HCT116 (cell line): ENCODE results near the gene MEIOSIN.

Experiments used
- CEBPB ChIP-seq: IDR thresholded peaks from 2 replicates; pipeline ENCODE4 v1.6.1; 2012; ENCODE audit warnings: low read depth
- EGR1 ChIP-seq: IDR thresholded peaks from 2 replicates; pipeline ENCODE4 v1.6.1; 2012; ENCODE audit warnings: low read depth
- EZH2 ChIP-seq: fragments of 200-600 bp; sonication (generic); IDR thresholded peaks from 2 replicates; pipeline ENCODE4 v1.6.1; 2017; ENCODE audit warnings: antibody characterized with exemption, mixed run types
- EZH2phosphoT487 ChIP-seq: fragments of 200-600 bp; IDR thresholded peaks from 2 replicates; pipeline ENCODE4 v1.6.1; 2018; ENCODE audit warnings: antibody characterized with exemption, borderline replicate concordance
- JUND ChIP-seq: IDR thresholded peaks from 2 replicates; pipeline ENCODE4 v1.6.1; 2012
- POLR2A ChIP-seq: IDR thresholded peaks from 2 replicates; pipeline ENCODE4 v1.7.0; 2011; ENCODE audit warnings: borderline replicate concordance; ENCODE audit not compliant: insufficient read depth, insufficient read length; ENCODE audit errors: extremely low read depth
- POLR2AphosphoS5 ChIP-seq: IDR thresholded peaks from 2 replicates; pipeline ENCODE4 v1.6.1; 2011; ENCODE audit warnings: mild to moderate bottlenecking, low read depth, low read length, moderate library complexity
- RAD21 ChIP-seq: IDR thresholded peaks from 2 replicates; pipeline ENCODE4 v1.6.1; 2012; ENCODE audit warnings: low read depth, mild to moderate bottlenecking
- SP1 ChIP-seq: IDR thresholded peaks from 2 replicates; pipeline ENCODE4 v1.6.1; 2012; ENCODE audit warnings: low read depth
- ZFX ChIP-seq: fragments of 450-650 bp; IDR thresholded peaks from 2 replicates; pipeline ENCODE4 v1.6.1; 2017
- ZNF274 ChIP-seq: fragments of 200-500 bp; sonication (Bioruptor generic); IDR thresholded peaks from 2 replicates; pipeline ENCODE4 v1.6.1; 2014; ENCODE audit warnings: mild to moderate bottlenecking, low read depth, low read length, inconsistent platforms
- TF ChIP-seq, protein P1 (sequence below), 3 experiments: fragments of 200-600 bp in 1 of 3; sonication (generic) in 1 of 3; IDR thresholded peaks in 2 of 3; conservative IDR thresholded peaks in 1 of 3; 2 replicates each; pipeline ENCODE4 v1.5.1; 2012 to 2017; ENCODE audit warnings: low read depth in 2 of 3, low read length in 2 of 3, antibody characterized with exemption in 1 of 3, borderline replicate concordance in 1 of 3, control low read depth in 1 of 3, mild to moderate bottlenecking in 1 of 3, mixed read lengths in 1 of 3, mixed run types in 1 of 3, moderate library complexity in 1 of 3; ENCODE audit not compliant: insufficient read depth in 1 of 3
- TF ChIP-seq, protein P2 (sequence below): IDR thresholded peaks from 2 replicates; pipeline ENCODE4 v1.6.1; 2012; ENCODE audit warnings: low read depth
- TF ChIP-seq, protein P3 (sequence below): IDR thresholded peaks from 2 replicates; pipeline ENCODE4 v1.6.1; 2012

DNA sequence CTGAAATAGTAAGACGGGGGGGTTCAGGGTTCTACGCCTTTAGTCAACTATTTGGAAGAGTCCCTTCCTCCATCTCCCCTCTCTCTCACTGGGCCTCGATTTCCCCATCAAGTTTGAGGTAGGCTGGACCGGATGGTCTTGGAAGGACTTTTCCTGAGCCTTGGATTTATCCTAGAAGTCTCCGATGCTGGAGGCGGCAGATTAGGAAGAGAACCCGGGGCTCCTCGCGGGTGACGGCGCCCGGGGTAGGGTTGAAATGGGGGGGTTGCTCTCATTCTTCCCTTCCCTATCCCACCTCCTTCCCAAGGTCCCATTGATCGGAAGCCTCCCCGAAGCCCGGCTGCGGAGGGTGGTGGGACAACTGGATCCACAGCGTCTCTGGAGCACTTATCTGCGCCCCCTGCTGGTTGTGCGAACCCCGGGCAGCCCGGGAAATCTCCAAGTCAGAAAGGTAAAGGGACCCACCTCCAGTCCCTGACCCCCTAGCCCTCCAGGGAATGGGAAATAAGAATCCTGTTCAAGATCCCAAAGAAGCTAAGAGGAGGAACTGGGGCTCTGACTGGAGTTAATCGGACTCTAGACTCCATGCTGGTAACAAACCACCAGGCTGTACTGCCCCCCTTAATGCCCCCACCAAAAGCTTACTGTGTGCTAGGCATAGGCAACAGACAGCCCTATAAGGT lies 40.0 kb upstream of the MEIOSIN start:
- TF ChIP-seq, protein P1, sequence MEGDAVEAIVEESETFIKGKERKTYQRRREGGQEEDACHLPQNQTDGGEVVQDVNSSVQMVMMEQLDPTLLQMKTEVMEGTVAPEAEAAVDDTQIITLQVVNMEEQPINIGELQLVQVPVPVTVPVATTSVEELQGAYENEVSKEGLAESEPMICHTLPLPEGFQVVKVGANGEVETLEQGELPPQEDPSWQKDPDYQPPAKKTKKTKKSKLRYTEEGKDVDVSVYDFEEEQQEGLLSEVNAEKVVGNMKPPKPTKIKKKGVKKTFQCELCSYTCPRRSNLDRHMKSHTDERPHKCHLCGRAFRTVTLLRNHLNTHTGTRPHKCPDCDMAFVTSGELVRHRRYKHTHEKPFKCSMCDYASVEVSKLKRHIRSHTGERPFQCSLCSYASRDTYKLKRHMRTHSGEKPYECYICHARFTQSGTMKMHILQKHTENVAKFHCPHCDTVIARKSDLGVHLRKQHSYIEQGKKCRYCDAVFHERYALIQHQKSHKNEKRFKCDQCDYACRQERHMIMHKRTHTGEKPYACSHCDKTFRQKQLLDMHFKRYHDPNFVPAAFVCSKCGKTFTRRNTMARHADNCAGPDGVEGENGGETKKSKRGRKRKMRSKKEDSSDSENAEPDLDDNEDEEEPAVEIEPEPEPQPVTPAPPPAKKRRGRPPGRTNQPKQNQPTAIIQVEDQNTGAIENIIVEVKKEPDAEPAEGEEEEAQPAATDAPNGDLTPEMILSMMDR (IDR thresholded peaks at IDR 0.05 in 2 of 3, conservative IDR thresholded peaks at IDR 0.05 in 1 of 3; ENCODE audit: borderline replicate concordance in 1 of 3, insufficient read depth in 1 of 3, low read depth in 2 of 3, low read length in 2 of 3): peak; percentile 74 to 96 (median 93); a peak in 5 of 6 replicates
- no peak for TF ChIP-seq POLR2AphosphoS5
- TF ChIP-seq, protein P2, sequence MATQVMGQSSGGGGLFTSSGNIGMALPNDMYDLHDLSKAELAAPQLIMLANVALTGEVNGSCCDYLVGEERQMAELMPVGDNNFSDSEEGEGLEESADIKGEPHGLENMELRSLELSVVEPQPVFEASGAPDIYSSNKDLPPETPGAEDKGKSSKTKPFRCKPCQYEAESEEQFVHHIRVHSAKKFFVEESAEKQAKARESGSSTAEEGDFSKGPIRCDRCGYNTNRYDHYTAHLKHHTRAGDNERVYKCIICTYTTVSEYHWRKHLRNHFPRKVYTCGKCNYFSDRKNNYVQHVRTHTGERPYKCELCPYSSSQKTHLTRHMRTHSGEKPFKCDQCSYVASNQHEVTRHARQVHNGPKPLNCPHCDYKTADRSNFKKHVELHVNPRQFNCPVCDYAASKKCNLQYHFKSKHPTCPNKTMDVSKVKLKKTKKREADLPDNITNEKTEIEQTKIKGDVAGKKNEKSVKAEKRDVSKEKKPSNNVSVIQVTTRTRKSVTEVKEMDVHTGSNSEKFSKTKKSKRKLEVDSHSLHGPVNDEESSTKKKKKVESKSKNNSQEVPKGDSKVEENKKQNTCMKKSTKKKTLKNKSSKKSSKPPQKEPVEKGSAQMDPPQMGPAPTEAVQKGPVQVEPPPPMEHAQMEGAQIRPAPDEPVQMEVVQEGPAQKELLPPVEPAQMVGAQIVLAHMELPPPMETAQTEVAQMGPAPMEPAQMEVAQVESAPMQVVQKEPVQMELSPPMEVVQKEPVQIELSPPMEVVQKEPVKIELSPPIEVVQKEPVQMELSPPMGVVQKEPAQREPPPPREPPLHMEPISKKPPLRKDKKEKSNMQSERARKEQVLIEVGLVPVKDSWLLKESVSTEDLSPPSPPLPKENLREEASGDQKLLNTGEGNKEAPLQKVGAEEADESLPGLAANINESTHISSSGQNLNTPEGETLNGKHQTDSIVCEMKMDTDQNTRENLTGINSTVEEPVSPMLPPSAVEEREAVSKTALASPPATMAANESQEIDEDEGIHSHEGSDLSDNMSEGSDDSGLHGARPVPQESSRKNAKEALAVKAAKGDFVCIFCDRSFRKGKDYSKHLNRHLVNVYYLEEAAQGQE: no peak
- no peak for TF ChIP-seq EZH2phosphoT487
- no peak for TF ChIP-seq POLR2A
- TF ChIP-seq EZH2: no peak
- no peak for TF ChIP-seq JUND
- TF ChIP-seq ZNF274: no peak
- peak; percentile 67 for TF ChIP-seq RAD21
- TF ChIP-seq, protein P3, sequence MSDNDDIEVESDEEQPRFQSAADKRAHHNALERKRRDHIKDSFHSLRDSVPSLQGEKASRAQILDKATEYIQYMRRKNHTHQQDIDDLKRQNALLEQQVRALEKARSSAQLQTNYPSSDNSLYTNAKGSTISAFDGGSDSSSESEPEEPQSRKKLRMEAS: no peak
- TF ChIP-seq EGR1: no peak
- no peak for TF ChIP-seq SP1
- no peak for TF ChIP-seq ZFX
- TF ChIP-seq CEBPB: no peak
